GM19023 (cell line): Measurements from ENCODE around the gene INPP4A.

Experiments
- ATAC-seq: cut with Tn5 transposase; IDR thresholded peaks from one replicate; pipeline ENCODE4 v1.9.1; 2021; ENCODE audit warnings: mild to moderate bottlenecking, moderate library complexity; ENCODE audit not compliant: unreplicated experiment

Gene INPP4A

DNA sequence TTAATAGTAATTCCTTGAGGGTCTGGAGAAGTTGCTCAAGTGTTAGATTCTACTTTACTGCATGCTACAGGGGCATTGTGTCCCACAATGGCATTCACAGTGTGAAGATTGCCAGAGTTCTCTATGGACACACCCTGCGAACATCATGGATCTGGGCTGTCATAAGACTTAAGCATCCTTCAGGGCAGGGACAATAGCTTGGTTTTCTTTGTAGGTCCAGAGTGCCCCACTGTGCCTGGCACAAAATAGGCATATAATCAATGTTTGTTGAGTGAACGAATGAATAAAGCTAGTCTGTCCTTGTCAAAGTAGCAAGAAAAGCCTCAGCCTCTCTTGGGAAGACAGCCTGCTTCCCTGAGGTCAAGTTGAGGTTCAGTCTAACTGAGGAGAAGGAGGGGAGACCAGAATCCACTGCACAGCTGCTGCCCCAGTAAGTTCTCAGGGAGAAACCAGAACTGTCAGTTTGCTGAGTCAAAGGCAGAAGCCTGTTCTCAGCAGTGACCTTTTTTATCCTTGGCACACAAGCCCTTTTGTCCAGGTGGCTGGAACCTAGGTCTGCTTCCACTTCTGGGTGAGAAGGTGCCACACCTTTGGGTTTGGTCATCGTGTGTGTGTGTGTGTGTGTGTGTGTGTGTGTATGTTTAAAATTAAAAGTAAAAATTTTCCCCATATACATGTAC lies 15.0 kb downstream of the INPP4A start:
- ATAC-seq = peak; percentile 29

DNA sequence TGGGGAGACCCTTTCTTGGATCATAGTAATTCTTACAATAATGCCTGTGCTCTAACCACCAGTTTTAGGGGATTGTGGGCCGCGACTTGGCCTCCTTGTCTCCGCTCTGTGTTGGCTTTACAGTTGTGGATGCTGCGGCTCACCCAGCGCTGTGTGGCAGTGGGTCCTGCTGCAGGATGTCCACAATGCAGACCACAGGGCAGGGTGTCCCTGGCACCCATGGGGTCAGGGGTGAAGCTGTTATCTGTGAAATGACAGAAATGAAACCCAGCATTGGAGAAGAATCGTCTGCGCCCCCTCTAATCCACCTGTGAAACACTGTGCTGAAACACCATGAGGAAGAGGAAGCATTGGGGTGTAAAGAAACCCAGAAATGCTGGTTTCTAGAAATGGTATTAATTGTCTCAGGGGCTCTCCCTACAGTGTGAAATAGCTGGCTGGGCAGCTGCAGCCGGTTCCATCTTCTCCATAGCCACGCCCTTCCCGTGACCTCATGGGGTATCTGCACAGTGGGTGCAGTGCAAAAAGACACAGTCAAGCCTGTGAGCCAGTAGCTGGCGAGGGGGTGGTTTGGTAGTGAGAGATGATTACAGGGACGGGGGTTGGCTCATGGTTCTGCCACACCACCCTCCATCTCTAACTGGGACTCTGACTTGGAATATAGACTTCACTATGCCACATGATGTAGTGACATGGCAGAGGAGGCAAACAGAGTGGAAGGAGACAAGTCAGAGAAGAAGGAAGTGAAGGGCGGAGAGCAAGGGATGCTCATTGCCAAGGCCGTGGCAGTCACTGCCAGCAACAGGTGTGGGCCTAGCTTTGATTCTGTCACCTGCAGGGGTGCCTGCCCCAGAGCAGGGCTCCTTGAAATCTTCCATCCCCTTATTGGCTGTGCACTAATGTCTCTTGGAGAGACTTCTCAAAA lies 16.2 kb downstream of the INPP4A start:
- peak; percentile 62 for ATAC-seq

DNA sequence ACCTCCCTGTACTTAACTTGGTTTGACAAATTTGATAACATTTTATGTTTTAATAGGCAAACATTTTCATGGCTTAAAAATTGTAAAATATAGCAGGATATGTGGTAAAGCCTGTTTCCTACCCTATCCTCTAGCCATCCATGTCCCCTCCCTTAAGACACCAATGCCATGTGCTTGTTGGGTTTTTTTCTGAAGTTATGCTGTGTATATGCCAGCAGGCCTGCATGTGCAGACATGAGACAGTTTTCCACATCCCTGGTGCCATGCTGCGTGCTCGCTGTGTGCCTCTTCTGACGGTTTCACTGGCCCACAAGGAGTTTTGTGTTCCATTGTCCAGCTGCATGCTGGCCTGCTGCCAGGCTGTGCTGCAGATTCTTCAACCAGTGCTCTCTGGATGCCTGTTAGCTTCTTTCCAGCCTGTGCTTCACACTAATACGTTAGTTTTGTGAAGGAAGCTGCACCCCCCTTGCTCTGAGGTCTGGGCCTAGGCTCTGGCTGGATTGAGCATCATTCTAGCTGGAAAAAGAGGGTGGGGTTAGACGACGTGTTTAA lies 16.9 kb downstream of the INPP4A start:
- no peak for ATAC-seq

DNA sequence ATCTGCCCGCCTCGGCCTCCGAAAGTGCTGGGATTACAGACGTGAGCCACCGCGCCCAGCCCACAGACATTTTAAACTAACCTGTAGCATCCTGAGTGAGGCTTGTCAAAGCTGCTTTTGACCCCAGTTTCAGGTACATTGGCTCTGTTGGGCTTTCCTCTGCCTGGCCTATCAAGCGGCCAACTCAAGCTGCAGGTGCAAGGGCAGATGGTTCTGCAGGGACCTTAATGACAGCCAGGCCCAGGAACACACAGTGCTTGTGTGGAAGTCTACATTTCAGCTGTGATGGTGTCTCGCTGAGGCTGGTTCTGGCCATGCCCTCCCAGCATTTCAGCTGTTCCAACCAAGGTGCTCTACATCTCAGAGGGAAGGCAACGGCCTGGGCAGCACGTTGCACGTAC lies 18.4 kb downstream of the INPP4A start:
- no peak for ATAC-seq

DNA sequence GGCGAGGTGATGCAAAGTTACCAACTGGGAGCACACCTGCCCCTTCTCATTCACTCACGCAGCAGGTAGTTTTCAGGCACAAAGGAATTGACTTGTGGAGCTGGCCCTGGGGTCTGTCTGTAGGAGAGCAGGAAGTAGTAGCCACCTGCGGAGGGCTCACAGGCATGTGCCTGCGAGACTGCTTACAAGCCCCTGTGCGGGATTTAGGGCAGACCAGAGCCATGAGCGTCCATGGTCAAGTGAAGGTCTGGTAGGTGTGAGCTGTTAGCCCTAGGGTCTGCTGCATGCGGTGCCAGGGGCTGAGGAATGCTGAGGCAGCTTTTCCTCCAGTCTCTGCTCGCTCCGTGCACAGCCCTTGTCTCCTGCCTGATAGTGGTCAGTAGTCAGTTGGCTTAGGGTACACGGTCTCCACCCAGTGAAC lies 18.9 kb downstream of the INPP4A start:
- ATAC-seq = no peak

DNA sequence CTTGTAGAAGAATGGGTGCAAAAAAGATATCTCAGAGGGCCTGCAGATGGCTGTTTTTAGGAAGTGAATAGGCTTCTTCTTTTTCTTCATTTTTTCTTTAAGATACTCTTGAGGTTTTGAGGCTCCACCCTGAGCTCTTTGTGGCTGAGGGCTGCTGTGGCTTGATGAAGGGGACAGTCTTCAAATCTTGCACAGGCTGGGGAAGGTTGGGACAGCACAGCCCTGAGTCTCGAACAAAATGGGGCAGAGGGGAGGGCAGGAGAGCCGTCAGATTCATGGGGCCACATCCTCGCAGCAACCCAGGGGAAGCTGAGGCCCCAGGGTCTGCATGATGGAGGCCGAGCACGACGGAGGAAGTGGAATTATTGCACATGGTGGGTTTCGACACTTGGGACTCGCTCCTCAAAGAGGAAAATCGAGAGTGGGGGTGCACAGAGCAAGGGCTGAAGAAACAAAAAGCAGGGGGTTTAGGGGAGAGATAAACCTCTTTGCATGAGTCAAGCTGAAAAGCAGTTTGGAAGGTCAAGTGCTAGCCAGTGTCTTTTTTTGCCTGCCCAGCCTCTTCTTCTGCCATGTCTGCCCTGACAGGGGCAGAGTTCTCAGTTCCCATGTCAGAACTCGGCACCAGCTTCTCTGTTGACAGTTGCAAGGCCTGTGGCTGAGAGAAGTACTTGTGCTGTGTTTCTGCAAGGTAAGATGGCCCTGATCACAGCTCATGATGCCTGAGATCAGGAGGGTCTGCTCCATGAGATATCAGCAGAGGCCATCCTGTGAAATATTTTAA lies 19.5 kb downstream of the INPP4A start:
- no peak for ATAC-seq

DNA sequence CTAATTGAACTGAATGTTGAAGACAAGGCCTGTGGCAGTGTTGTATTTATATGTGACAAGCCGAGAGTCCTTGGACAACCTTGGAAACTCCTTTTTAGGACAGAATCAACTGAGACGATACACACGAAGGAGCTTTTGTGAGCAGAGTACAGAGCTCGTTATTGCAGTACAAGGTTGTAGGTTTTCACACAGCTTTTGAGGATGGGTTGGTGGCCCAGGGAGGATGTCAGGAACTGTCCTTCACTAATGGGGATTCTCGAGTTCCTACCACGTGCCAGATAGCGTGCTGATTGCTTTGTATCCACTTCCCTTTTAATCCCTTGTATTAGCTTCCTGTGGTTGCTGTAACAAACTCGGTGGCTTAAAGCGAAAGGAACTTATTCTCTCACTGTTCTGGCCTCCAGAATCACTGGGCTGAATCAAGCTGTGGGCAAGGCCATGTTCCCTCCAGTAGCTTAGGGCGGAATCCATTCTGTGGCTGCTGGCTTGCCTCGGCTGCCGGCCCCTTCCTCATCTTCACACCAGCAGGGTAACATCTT lies 20.2 kb downstream of the INPP4A start:
- ATAC-seq = peak; percentile 31

DNA sequence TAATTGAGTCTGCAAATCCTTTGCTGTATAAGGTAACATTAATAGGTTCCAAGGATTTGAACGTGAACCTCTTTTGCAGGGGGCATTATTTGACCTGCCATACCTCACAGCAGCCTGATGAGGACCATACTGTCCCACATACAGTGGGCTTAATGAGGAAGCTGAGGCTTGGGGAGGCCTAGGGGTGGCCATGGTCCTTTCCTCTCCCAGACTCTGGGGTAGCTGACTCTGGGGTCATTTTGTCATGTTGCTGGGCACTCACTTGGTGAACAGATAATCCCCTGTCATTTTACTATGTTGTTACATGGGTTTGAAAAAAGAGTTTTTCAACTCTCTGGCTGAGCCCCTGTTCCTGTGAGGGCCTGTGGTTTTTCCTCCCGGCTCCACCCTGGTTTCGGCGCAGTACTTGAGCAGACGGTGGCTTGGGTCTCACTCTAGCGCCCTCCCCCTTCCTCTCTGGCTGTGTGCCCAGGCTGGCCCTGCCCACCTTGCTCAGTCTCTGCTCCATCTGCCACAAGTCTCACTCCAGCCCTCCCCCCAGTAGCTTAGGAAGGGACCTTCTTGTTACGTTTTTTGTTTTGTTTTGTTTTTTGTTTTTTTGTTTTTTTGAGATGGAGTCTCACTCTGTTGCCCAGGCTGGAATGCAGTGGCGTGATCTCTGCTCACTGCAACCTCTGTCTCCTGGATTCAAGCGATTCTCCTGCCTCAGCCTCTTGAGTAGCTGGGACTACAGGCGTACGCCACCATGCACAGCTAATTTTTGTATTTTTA lies 21.0 kb downstream of the INPP4A start:
- peak; percentile 36 for ATAC-seq

DNA sequence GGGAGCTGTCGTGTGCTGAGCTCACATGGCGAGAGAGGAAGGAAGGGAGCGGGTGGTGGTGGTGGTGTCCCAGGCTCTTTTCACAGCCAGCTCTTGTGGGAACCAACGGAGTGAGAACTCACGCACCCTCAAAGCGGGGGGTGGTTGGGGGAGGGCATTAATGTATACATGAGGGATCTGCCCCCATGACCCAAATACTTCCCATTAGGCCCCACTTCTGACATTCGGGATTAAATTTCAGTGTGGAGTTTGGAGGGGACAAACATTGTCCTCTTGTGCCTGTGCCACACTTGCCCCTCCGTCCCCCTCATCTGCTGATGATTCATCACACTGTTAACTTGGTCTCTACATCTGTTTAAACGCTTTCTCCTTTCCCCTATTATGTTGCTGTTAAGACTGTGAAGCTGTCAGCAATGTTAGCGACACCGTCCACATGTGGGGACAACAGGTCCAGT lies 22.5 kb downstream of the INPP4A start:
- no peak for ATAC-seq

DNA sequence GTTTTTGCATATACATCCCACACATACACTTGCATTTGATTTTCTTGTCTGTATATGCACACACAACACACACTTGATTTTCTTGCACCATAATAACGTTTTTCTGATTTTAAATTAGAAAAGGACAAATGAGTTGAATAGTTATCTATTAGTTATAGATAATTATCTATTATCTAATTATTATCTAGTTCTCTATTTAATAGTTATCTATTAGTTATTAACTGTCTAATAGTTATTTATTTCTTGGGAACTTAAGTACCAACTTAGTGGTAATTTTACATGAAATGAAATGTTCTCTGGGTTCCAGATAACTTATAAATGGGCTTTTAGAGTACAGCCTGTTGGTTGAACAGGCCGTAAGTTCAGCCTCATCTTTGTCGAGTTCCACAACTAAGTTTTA lies 23.0 kb downstream of the INPP4A start:
- ATAC-seq = no peak

DNA sequence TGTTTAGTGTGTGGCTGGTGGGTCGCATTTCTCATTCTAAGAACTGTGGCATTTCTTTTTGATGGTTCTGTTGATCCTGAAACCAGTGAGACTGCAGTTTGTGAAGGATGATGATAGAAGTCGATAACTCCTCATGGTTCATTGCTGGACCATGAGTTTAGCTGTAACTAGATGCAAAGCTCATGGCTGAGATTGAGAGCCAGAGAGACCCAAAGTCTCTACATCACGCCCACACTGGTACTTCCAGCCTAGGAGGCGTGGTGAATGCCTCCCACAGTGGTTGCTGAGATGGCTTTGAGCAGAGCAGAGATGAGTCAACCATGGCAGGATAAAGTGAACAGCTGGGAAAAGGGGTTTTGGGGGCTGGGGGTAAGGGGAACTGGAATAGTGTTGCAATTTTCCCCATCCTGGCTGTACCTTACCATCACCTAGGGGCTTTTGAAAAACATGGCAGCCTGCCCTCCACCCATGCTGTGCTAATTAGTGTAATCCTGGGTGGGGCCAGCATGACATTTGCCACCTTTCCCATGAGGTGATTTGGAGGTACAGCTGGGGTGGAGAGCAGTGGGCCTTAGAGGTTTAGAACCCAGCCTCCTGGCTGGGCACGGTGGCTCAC lies 24.1 kb downstream of the INPP4A start:
- ATAC-seq = peak; percentile 41

DNA sequence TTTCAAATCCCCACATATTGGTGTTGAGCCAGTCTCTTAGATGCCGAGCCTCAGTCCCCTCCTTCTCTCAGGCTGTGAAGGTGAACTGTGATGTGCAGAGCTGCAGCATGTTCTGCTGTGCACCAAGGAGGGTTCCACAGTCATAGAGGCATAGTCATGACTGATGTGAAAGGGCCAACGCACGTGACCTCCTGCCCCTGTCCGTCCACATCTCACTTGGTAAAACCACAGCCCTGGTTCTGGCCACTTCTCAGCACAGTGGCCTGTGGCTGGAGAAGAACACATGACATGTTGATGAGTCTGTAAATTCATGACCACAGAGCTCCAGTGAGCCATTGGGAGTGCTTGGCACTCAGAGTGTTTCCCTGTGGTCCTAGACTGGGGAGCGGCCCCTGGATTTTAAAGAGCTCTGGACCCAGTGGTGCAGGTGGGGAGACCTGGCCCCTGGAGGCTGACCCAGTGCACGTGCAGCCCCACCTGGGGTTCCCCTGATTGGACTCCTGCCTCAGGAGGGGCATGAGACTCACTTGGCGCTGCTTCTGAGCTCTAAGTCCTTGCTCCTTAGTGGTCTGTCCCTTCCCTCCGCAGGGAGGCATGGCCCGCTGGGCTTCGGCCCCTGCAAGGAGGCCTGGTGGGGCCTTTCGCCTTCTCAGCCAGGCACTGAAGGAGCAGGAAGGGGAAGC lies 25.3 kb downstream of the INPP4A start:
- ATAC-seq = no peak

DNA sequence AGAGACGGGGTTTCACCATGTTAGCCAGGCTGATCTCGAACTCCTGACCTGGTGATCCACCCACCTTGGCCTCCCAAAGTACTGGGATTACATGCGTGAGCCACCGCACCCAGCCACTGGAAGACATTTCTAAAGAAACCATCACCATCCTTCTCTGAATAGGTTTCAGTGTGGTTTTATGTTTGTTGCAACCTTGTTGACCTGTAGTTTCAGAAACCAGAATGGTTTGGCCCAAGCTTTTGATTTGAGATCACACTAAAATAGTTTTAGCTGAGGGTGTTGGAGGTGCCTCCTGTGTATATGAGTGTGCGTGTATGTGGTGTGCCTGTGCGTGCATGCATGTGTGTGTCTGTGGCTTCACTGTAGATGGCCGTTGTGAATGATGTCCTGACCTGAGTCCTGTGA lies 26.2 kb downstream of the INPP4A start:
- peak; percentile 31 for ATAC-seq

DNA sequence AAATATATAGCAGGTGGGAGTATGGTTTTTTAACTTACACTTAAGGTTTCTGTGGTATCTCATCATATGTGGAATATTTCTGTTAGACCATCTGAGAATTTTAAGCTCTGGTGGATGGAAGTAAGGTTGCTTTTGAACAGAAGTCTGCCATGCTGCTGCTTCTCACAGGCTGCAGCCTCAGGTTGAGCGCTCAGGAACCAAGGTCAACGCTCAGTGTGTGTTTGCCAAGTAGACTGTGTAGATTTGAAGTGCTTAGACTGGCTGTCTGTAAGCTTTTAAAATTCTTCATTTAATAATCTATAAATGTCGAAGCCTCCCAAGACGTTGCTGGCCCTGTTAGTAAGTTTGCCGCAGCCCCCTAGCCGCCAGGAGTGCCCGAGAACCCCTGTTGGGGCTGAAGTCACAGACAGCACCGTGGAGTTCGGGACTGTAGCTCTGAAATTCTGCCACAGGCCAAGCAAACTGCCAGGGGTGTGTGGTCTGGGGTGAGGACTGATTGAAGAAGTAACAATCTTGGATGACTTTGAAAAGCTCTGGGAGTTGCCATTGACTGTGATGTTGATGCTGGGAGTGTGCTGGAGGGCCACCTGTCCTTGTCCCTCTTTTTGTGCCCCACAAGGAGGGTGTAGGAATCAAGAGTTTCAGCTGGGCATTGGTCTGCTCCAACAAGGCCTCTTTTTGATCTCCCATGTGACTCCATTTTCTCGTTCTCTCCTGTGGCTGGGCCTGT lies 26.9 kb downstream of the INPP4A start:
- no peak for ATAC-seq

DNA sequence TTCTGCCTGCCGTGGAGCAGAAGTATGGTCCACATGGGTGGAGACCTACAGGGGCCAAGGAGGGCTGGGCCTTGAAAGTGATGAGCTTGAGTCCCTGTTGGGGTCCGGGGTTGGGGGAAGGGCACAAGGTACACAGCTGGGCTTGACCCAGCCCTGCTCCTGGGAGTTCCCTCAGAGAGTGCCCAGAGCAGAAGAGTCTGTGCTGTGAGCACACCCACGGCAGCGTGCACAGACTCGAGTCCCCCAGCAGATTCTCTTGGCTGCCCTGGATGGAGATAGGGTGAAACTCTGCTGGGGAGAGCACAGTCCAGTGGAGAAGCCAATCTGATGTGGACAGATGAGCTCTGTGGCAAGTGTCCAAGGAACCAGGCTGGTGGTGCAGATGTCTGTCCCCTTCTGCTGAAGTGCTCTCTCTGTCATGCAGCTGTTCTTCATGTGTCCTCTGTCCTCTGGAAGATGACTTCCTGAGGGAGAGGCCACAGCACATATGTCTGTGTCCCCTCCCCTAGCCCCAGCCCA lies 27.5 kb downstream of the INPP4A start:
- ATAC-seq = no peak

DNA sequence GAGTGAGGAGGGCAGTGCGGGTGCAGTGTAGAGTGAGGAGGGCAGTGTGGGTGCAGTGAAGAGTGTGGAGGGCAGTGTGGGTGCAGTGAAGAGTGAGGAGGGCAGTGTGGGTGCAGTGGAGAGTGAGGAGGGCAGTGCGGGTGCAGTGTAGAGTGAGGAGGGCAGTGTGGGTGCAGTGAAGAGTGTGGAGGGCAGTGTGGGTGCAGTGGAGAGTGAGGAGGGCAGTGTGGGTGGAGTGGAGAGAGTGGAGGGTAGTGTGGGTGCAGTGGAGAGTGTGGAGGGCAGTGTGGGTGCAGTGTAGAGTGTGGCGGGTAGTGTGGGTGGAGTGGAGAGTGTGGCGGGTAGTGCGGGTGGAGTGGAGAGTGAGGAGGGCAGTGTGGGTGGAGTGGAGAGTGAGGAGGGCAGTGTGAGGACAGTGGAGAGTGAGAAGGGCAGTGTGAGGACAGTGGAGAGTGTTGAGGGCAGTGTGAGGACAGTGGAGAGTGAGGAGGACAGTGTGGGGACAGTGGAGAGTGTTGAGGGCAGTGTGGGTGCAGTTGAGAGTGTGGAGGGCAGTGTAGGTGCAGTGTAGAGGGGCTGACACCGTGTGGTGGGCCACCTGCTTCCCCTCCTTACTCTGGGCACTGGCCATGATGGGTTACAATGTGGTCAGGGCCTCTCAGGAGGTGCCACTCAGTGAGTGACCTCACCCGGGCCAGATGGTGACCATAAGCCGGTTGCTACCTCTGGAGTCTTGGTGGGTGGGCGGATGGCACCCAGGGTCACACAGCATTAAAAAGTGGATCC lies 28.5 kb downstream of the INPP4A start:
- ATAC-seq = no peak
